Lower leg skin (tissue), 4 donors: ENCODE data around the gene DOLK. TPM values are rescaled to one million over a fixed set of nuclear protein-coding genes. Genes with fewer than 3 reads are reported as not detected.

Experiments
- DNase-seq, 2 donors: peaks; one replicate each; pipeline ENCODE4 v3.0.0-alpha.2; 2019; ENCODE audit warnings: low spot score in 2 of 2
- H3K4me3 ChIP-seq: fragments of 200-600 bp; sonication (generic); 2 replicates; pipeline ENCODE4 v1.5.1; 2017; ENCODE audit warnings: mild to moderate bottlenecking, low read depth; ENCODE audit not compliant: poor library complexity, severe bottlenecking
- POLR2A ChIP-seq, 2 donors: fragments of 450-650 bp; IDR thresholded peaks; one replicate each; pipeline ENCODE4 v1.6.1; 2016 to 2017; ENCODE audit warnings: antibody characterized with exemption in 2 of 2, mild to moderate bottlenecking in 1 of 2, moderate library complexity in 1 of 2
- WGBS, 2 donors: methylation state at CpG; one replicate each; pipeline ENCODE4 v1.1.5; 2018; 5-methylcytosine and 5-hydroxymethylcytosine counted together
- intact Hi-C: fragments of 100-400 bp; cut with DNase I; formaldehyde crosslinking; loops from one replicate; pipeline ENCODE4 v1.15.0; 2023; ENCODE audit warnings: low total_unique reads
- total RNA-seq, 4 donors: library from RNA; depleted of rRNA; stranded (reverse); fragments of >200 nt; gene quantifications; one replicate each; pipeline ENCODE4 v1.1.0, GENCODE V29; 2016
- TF ChIP-seq, protein P1 (sequence below), 3 donors: fragments of 450-650 bp; IDR thresholded peaks; one replicate each; pipeline ENCODE4 v1.5.1; 2016; ENCODE audit warnings: antibody characterized with exemption in 3 of 3, mild to moderate bottlenecking in 3 of 3, moderate library complexity in 2 of 3

The DOLK gene
- total RNA-seq, 4 donors from 2014 or later: 9.8 to 16.4 (median 11.9) TPM

DNA sequence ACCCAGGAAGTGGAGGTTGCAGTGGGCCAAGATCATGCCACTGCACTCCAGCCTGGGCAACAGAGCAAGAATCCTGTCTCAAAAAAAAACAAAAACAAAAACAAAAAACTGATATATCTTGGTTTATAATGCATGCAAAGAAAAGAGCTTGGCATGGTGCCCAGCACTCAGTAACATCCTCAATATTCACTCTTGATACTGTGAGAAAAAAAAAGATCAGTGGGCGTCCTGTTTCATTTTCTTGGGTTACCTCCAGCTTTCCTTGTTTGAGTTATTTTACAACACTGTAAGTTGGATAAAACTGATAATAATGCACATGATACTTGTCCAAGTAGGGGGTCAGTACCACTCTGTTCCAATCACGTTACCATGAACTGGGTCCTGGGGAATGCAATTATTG is 18.8 kb downstream of the DOLK start:
- DNase-seq: no peak
- 77 to 82% methylated on average over 2 of the region's 2 CpGs for WGBS, 2 donors
- H3K4me3 ChIP-seq: no peak overlapping the region
- TF ChIP-seq, protein P1, sequence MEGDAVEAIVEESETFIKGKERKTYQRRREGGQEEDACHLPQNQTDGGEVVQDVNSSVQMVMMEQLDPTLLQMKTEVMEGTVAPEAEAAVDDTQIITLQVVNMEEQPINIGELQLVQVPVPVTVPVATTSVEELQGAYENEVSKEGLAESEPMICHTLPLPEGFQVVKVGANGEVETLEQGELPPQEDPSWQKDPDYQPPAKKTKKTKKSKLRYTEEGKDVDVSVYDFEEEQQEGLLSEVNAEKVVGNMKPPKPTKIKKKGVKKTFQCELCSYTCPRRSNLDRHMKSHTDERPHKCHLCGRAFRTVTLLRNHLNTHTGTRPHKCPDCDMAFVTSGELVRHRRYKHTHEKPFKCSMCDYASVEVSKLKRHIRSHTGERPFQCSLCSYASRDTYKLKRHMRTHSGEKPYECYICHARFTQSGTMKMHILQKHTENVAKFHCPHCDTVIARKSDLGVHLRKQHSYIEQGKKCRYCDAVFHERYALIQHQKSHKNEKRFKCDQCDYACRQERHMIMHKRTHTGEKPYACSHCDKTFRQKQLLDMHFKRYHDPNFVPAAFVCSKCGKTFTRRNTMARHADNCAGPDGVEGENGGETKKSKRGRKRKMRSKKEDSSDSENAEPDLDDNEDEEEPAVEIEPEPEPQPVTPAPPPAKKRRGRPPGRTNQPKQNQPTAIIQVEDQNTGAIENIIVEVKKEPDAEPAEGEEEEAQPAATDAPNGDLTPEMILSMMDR (IDR thresholded peaks at IDR 0.05): no peak
- no peak for TF ChIP-seq POLR2A (IDR thresholded peaks at IDR 0.05)
- intact Hi-C loops: loop anchor here (5.0 kb wide), 1 partner anchor 66 kb away; no protein-coding TSS in a partner anchor

DNA sequence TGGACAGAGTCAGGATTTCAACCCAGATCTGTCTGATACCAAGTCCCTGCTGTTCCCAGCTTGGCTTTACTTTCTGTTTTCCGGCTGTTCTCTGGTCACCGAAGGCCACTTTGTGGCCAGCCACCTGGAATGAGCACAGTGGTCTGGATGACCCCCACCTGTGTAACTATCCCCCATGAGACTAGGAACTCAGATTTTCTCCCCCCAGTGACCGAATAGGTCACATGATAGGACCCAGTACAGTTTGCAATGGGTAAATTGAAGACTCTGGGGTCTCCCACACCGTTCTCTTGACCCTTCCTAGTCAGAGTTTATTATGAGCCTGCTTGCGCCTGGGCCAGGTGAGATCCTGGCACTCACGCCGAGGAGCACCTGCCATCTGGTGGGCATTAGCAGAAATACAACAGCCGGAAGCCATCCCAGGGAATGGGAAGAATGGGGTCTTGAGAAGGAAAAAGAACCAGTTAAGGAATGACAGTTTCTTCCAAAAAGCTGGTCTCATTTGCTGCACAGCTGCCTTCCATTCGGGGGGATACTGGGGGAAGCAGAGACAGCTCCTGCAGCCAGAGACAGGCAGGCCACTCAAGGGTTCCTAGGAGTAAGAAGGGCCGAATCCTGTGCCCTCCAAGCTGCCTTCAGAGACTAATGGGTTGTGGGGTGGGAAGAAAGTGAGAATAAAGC is 19.5 kb downstream of the DOLK start:
- 30 to 33% methylated on average over 10 of the region's 10 CpGs for whole genome bisulfite sequencing, 2 donors
- TF ChIP-seq, protein P1 (IDR thresholded peaks at IDR 0.05): peak in 1 of 3 donors; percentile 29
- no peak for TF ChIP-seq POLR2A (IDR thresholded peaks at IDR 0.05)
- no peak for DNase-seq
- intact Hi-C loops: loop anchor here (5.0 kb wide), 1 partner anchor 66 kb away; no protein-coding TSS in a partner anchor
- no peak overlapping the region for H3K4me3 ChIP-seq

DNA sequence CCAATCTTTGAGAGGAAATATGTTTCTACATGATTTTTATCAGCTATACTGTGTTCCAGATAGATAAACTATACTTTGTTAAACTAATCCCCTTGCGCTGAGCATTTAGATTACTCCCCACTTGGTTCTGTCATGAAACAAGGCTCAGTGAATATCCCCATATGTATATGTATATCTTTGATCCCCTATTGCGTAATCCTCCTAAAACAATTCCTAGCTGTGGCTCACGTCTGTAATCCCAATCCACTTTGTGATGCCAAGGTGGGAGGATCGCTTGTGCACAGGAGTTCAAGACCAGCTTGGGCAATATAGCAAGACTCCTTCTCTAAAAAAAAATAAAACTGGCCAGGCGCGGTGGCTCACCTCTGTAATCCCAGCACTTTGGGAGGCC is 23.9 kb downstream of the DOLK start:
- TF ChIP-seq POLR2A (IDR thresholded peaks at IDR 0.05): no peak
- TF ChIP-seq, protein P1 (IDR thresholded peaks at IDR 0.05): no peak
- no peak overlapping the region for H3K4me3 ChIP-seq
- no peak for DNase-seq
- intact Hi-C loops: no loop called here
- WGBS, 2 donors: 85 to 88% methylated on average over 6 of the region's 6 CpGs

DNA sequence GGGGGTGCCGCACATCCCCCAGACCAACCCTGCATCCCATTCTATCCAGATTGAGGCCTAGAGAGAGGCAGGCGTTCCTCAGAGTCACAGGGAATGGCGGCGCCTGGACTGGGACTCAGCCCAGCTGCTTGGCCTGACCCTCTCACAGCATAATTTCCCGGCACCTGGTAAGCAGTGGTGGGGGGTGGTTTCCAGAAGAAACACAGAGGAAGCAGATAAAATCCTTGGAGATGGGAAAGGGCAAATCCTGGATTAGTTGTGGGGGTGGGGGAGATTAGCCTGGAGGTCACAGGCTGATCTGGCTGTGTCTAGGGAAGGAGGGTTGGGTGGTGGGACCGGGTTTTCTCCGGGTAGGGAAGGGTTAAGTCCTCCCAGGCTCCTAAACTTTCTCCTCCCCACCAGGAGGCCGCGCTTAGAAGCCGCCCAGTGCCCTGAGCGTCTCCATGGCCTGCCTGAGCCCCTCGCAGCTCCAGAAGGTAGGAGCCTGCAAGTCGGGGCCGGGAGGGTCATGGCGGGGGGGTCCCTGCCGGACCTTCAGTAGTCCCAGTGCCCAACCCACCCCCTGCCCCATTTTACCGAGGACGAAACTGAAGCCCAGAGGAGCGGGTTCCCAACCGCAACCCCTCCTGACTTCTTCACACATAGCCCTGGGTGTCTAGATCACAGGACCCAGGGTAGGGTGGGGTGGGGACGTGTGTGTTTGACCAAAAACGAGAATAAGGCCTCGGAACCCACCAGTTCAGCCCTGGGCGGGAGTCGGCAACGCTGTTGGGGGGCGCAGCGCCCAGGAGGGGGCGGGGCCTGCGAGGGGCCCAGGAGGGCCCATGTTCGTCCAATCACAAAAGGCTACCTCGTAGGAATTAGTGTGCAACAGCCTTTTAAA is 25.3 kb downstream of the DOLK start:
- DNase-seq: no peak
- intact Hi-C loops: no loop called here
- WGBS, 2 donors: 7 to 12% methylated on average over 31 of the region's 32 CpGs
- peak overlapping the region; percentile 31 for H3K4me3 ChIP-seq
- TF ChIP-seq POLR2A (IDR thresholded peaks at IDR 0.05): no peak
- TF ChIP-seq, protein P1 (IDR thresholded peaks at IDR 0.05): no peak

DNA sequence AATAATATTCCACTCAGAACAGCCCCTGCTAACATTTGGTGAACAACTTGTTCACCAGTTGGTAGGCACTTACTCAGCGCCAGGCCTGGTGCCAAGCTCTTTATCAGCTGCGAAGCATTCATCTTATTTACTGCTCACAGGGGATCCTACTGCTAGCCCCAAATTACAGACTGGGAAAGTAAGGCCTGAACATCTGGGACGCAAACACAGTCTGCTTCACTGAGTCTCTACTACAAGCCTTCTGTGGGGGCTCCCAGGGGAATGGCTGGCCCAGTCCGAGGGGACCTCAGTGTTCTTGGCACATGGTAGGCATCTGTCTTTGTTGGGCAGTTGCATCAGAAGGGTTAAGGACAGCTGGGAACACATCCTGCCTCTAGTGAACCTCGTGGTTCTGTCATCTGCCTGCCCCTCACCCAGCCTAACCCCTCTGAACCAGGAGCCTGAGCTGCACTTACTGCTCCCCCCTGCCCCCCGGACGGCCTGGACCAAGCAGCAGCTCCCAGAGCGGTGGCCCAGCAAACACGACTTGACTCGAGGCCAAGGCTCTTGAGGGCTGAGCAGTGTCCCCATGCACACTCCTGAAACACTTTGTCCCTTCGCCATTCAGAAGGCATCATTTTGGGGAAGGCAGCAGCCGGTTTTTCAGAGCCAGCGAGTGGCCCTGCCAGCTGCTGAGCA is 26.9 kb downstream of the DOLK start, which contains the start of gene PHYHD1:
TSS of gene PHYHD1 (plus strand) at position 602 of the 678 bp plus-strand sequence. CDS start 1,342 bp downstream, outside the sequence.
- TF ChIP-seq, protein P1 (IDR thresholded peaks at IDR 0.05): no peak
- no peak for TF ChIP-seq POLR2A (IDR thresholded peaks at IDR 0.05)

More for the DNA sequence above, 26.9 kb downstream of the DOLK start, which contains the start of gene PHYHD1:
- 36 to 50% methylated on average over 12 to 13 of the region's 13 CpGs for WGBS, 2 donors
- DNase-seq: no peak
- no peak within 1 kb of the TSS for H3K4me3 ChIP-seq
- intact Hi-C loops: no loop called here
